Amniotic stem cell (primary cell): ENCODE measurements around the gene HIC1.

Experiments
- DNase-seq: peaks from one replicate; lab custom pipeline; 2025; lab: John Stamatoyannopoulos, UW

The HIC1 gene

GRCh38 chr17:2048805-2049204 lies 6.1 kb upstream of the HIC1 start:
- no peak for DNase-seq

- peak; percentile 56 for DNase-seq
These were observed 5.3 kb upstream of the HIC1 start for GRCh38 chr17:2049333-2050299.

GRCh38 chr17:2050300-2051060 lies 4.4 kb upstream of the HIC1 start:
- DNase-seq = no peak

GRCh38 chr17:2051061-2051932 lies 3.6 kb upstream of the HIC1 start:
- no peak for DNase-seq

GRCh38 chr17:2051933-2052559 lies 2.9 kb upstream of the HIC1 start:
- no peak for DNase-seq

- DNase-seq = no peak
These were observed 1.3 kb upstream of the HIC1 start for GRCh38 chr17:2053380-2054261.

- DNase-seq = no peak
These were observed 716 bp upstream of the HIC1 start for GRCh38 chr17:2054262-2054511.

GRCh38 chr17:2055292-2056205 lies 646 bp downstream of the HIC1 start:
- DNase-seq = no peak

GRCh38 chr17:2056206-2057174 lies 1.6 kb downstream of the HIC1 start:
- no peak for DNase-seq

- no peak for DNase-seq
These were observed 2.4 kb downstream of the HIC1 start for GRCh38 chr17:2057175-2057759.

GRCh38 chr17:2057760-2058585 lies 3.1 kb downstream of the HIC1 start:
- DNase-seq = no peak

GRCh38 chr17:2058586-2059546 lies 4.0 kb downstream of the HIC1 start:
- DNase-seq = no peak

- no peak for DNase-seq
These were observed 4.9 kb downstream of the HIC1 start for GRCh38 chr17:2059547-2060384.

GRCh38 chr17:2060385-2060658 lies 5.4 kb downstream of the HIC1 start:
- no peak for DNase-seq

- no peak for DNase-seq
These were observed 6.0 kb downstream of the HIC1 start for GRCh38 chr17:2060681-2061440.
